Liver (tissue), 9 donors: ENCODE results near the gene RTN4R. TPM values are rescaled to one million over a fixed set of nuclear protein-coding genes. Genes with fewer than 3 reads are reported as not detected.

Source experiments
- DNase-seq: peaks from one replicate; pipeline ENCODE4 v3.0.0-alpha.2; 2017; ENCODE audit warnings: low spot score
- H3K27ac ChIP-seq, 2 donors: one replicate each; pipeline ENCODE4 v1.7.0; 2013; ENCODE audit warnings: inconsistent platforms in 2 of 2, low read length in 2 of 2, control low read depth in 1 of 2, low read depth in 1 of 2, mild to moderate bottlenecking in 1 of 2
- H3K27me3 ChIP-seq, 4 donors: one replicate each; pipeline versions ENCODE4 v1.6.1 to v1.7.0; 2013; ENCODE audit warnings: low read length in 3 of 4, inconsistent platforms in 1 of 4, mild to moderate bottlenecking in 1 of 4, moderate library complexity in 1 of 4; ENCODE audit not compliant: control insufficient read depth in 4 of 4, insufficient read depth in 4 of 4
- H3K36me3 ChIP-seq, 4 donors: one replicate each; pipeline versions ENCODE4 v1.6.1 to v1.7.0; 2013; ENCODE audit warnings: low read length in 3 of 4, mild to moderate bottlenecking in 3 of 4, low read depth in 1 of 4, moderate library complexity in 1 of 4; ENCODE audit not compliant: control insufficient read depth in 4 of 4, insufficient read depth in 3 of 4
- H3K4me1 ChIP-seq, 4 donors: one replicate each; pipeline versions ENCODE4 v1.6.1 to v1.7.0; 2013; ENCODE audit warnings: low read length in 3 of 4, mild to moderate bottlenecking in 3 of 4, moderate library complexity in 1 of 4; ENCODE audit not compliant: control insufficient read depth in 4 of 4, insufficient read depth in 4 of 4
- H3K4me3 ChIP-seq, 3 donors: one replicate each; pipeline versions ENCODE4 v1.6.1 to v1.7.0; 2013; ENCODE audit warnings: low read length in 3 of 3, control low read depth in 1 of 3, low read depth in 1 of 3, mild to moderate bottlenecking in 1 of 3
- H3K9ac ChIP-seq, 2 donors: one replicate each; pipeline ENCODE4 v1.7.0; 2013; ENCODE audit warnings: low read length in 2 of 2, mild to moderate bottlenecking in 2 of 2, moderate library complexity in 2 of 2, control low read depth in 1 of 2, low read depth in 1 of 2
- H3K9me3 ChIP-seq, 4 donors: one replicate each; pipeline versions ENCODE4 v1.6.1 to v1.7.0; 2013; ENCODE audit warnings: low read length in 3 of 4; ENCODE audit not compliant: control insufficient read depth in 4 of 4
- ATF3 ChIP-seq: IDR thresholded peaks from 2 replicates; pipeline ENCODE4 v1.6.1; 2016; ENCODE audit warnings: antibody characterized with exemption
- CTCF ChIP-seq: fragments of 150-350 bp; IDR thresholded peaks from 2 replicates; pipeline ENCODE4 v1.5.1; 2017; ENCODE audit warnings: improper control_type of control experiment, low read depth, low read length; ENCODE audit not compliant: missing input control
- EGR1 ChIP-seq, 2 donors: IDR thresholded peaks; 2 replicates each; pipeline ENCODE4 v1.6.1; 2016 to 2018; ENCODE audit warnings: antibody characterized with exemption in 2 of 2, low read depth in 2 of 2
- FOXA2 ChIP-seq: IDR thresholded peaks from 2 replicates; pipeline ENCODE4 v1.6.1; 2016; ENCODE audit warnings: antibody characterized with exemption
- GABPA ChIP-seq, 2 donors: IDR thresholded peaks in 1 of 2; conservative IDR thresholded peaks in 1 of 2; 2 replicates each; pipeline ENCODE4 v1.6.1; 2016; ENCODE audit warnings: antibody characterized with exemption in 2 of 2, mild to moderate bottlenecking in 1 of 2, moderate library complexity in 1 of 2
- HNF4A ChIP-seq, 2 donors: conservative IDR thresholded peaks; 2 replicates each; pipeline ENCODE4 v1.6.1; 2016; ENCODE audit warnings: antibody characterized with exemption in 2 of 2, mild to moderate bottlenecking in 2 of 2
- HNF4G ChIP-seq: IDR thresholded peaks from 2 replicates; pipeline ENCODE4 v1.6.1; 2016; ENCODE audit warnings: antibody characterized with exemption
- JUND ChIP-seq, 2 donors: IDR thresholded peaks; 2 replicates each; pipeline ENCODE4 v1.6.1; 2016; ENCODE audit warnings: antibody characterized with exemption in 2 of 2
- NR2F2 ChIP-seq: IDR thresholded peaks from 2 replicates; pipeline ENCODE4 v1.6.1; 2016; ENCODE audit warnings: antibody characterized with exemption
- RAD21 ChIP-seq, 2 donors: IDR thresholded peaks; 2 replicates each; pipeline ENCODE4 v1.6.1; 2016; ENCODE audit warnings: antibody characterized with exemption in 2 of 2, mild to moderate bottlenecking in 2 of 2
- REST ChIP-seq: IDR thresholded peaks from 2 replicates; pipeline ENCODE4 v1.6.1; 2016; ENCODE audit warnings: antibody characterized with exemption, mild to moderate bottlenecking
- RXRA ChIP-seq, 2 donors: IDR thresholded peaks; 2 replicates each; pipeline ENCODE4 v1.6.1; 2017 to 2018; ENCODE audit warnings: antibody characterized with exemption in 2 of 2, mild to moderate bottlenecking in 1 of 2
- YY1 ChIP-seq: IDR thresholded peaks from 2 replicates; pipeline ENCODE4 v1.6.1; 2016; ENCODE audit warnings: antibody characterized with exemption, mild to moderate bottlenecking
- WGBS: extraction: QIAGEN DNeasy Blood & Tissue Kit; methylation state at CpG from one replicate; pipeline ENCODE4 v1.1.7; 2013; 5-methylcytosine and 5-hydroxymethylcytosine counted together
- polyA plus RNA-seq, 2 donors: library from polyadenylated mRNA; stranded (reverse) in 1 of 2; unstranded in 1 of 2; fragments of 200-250 nt in 1 of 2; fragments of >200 nt in 1 of 2; fragmentation: Nextera tagmentation in 1 of 2; extraction: Ambion mirVana in 1 of 2; gene quantifications; one replicate each; pipeline versions ENCODE4 v1.2.1 to v1.2.3, GENCODE V29; 2013 to 2015
- total RNA-seq, 2 donors: library from RNA; depleted of rRNA; stranded (reverse); fragments of >200 nt; gene quantifications; one replicate each; pipeline ENCODE4 v1.2.3, GENCODE V29; 2014
- TF ChIP-seq, protein P1 (sequence below): IDR thresholded peaks from 2 replicates; pipeline ENCODE4 v1.6.1; 2016; ENCODE audit warnings: antibody characterized with exemption
- TF ChIP-seq, protein P2 (sequence below): IDR thresholded peaks from 2 replicates; pipeline ENCODE4 v1.6.1; 2016; ENCODE audit warnings: antibody characterized with exemption
- donor health status: healthy.
- donor health status: healthy.
- donor health status: healthy.
- donor health status: healthy.
- donor health status: healthy.

RTN4R gene
- total and polyA plus RNA-seq, 4 donors: 0.33 to 10.4 (median 1.1) TPM

DNA sequence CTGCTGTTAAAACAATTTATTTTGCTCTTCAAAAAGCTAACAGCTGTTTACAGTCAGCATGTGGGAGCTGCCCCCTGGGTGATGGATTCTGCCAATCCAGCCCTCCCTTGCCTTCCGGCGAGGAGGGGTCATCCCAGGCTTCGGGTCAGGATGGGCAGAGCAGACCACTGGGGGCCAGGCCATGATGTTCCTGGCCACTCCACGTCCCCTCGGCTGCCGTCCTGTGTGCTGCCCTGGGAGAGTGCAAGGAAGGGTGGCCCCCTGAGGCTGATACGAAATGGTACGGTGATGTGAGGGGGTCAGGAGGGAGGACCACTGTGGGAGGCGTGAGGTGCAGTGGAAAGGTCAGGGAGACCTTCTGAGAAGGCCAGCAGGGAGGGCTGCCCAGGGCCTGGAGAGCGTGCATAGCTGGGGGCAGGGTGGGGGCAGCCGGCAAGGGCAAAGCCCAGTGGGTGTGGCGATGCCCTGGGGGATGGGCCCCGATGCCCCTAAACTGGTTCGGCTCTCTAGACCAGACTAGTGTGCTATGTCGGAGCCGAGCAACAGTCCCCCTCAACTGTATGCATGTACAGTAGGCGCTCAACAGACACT is 41.3 kb downstream of the RTN4R start:
- Histone ChIP-seq H3K4me1 (peaks cover 21 to 39% (median 31%) of the 10 kb centered on the region in 4 donors), H3K27ac (no peak overlapping the region), H3K36me3 (no peaks in the 10 kb centered on the region), H3K9me3 (no peaks in the 10 kb centered on the region), H3K4me3 (no peak overlapping the region), H3K27me3 (no peaks in the 10 kb centered on the region), H3K9ac (no peak overlapping the region)
- WGBS: 89% methylated on average over 17 of the region's 17 CpGs
- no peak for TF ChIP-seq RXRA (IDR thresholded peaks at IDR 0.05)
- TF ChIP-seq, protein P1, sequence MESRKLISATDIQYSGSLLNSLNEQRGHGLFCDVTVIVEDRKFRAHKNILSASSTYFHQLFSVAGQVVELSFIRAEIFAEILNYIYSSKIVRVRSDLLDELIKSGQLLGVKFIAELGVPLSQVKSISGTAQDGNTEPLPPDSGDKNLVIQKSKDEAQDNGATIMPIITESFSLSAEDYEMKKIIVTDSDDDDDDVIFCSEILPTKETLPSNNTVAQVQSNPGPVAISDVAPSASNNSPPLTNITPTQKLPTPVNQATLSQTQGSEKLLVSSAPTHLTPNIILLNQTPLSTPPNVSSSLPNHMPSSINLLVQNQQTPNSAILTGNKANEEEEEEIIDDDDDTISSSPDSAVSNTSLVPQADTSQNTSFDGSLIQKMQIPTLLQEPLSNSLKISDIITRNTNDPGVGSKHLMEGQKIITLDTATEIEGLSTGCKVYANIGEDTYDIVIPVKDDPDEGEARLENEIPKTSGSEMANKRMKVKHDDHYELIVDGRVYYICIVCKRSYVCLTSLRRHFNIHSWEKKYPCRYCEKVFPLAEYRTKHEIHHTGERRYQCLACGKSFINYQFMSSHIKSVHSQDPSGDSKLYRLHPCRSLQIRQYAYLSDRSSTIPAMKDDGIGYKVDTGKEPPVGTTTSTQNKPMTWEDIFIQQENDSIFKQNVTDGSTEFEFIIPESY: no peak
- TF ChIP-seq EGR1 (IDR thresholded peaks at IDR 0.05; ENCODE audit: low read depth in 2 of 2): no peak
- no peak for TF ChIP-seq HNF4A (conservative IDR thresholded peaks at IDR 0.05)
- no peak for TF ChIP-seq GABPA (IDR thresholded peaks at IDR 0.05 in 1 of 2, conservative IDR thresholded peaks at IDR 0.05 in 1 of 2)
- no peak for TF ChIP-seq HNF4G
- no peak for TF ChIP-seq REST
- TF ChIP-seq, protein P2, sequence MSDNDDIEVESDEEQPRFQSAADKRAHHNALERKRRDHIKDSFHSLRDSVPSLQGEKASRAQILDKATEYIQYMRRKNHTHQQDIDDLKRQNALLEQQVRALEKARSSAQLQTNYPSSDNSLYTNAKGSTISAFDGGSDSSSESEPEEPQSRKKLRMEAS: no peak
- no peak for TF ChIP-seq JUND (IDR thresholded peaks at IDR 0.05)
- TF ChIP-seq NR2F2: no peak
- TF ChIP-seq RAD21 (IDR thresholded peaks at IDR 0.05): no peak
- TF ChIP-seq YY1: no peak
- TF ChIP-seq CTCF: no peak
- no peak for TF ChIP-seq ATF3
- TF ChIP-seq FOXA2: no peak
- no peak for DNase-seq
